SK-N-DZ (cell line): ENCODE measurements around the gene MGAT5.

Experiments used
- DNase-seq: peaks from one replicate; pipeline ENCODE4 v3.0.0-alpha.2; 2015; ENCODE audit warnings: low spot score

MGAT5 gene

DNA sequence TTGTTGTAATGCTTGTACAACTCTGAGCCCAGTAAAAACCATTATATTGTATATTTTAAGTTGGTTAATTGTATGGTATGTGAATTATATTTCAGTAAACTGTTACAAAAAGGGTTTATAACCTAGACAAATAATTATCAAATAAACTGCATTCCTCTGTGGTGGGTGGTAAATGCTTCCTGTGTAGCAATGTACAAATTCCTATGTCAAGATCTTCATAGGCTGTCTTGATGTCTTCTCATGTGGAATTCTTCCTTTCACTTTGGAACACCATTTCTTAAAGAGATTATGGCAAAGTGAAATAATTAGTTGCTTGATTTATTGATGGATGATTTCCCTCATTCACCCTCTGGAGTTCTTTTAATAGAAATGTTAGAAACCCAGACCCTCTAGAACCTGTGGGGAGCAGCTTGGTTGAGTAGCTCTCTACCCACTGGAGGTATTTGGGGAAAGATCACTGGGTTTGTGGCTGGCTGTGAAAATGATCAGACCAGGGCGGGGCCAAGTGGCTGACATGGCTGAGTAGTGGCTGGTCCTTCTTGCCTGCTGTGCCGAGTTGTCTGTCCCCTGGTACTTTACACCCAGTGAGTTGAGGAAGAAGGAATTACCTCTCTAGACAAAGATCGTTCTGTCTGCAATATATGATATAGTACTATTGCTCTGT, 22.4 kb upstream of the MGAT5 start:
- no peak for DNase-seq

DNA sequence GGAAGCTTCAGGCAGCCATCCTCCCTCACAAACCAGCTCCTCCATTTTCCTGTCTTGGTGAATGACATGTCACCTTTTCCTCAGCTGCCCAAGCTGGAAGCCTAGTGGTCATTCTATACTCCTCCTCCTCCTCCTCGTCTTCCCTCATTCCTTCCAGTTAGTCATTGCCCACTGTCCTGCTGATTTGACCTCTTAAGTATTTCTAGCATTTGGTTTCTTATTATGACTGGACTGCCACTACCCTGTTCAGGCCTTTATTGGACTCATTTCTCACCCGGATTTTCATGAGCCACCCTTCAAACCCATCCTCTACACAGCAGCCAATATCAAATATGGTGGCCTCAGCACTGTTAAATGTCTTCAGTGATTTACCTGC, 21.9 kb upstream of the MGAT5 start:
- no peak for DNase-seq

DNA sequence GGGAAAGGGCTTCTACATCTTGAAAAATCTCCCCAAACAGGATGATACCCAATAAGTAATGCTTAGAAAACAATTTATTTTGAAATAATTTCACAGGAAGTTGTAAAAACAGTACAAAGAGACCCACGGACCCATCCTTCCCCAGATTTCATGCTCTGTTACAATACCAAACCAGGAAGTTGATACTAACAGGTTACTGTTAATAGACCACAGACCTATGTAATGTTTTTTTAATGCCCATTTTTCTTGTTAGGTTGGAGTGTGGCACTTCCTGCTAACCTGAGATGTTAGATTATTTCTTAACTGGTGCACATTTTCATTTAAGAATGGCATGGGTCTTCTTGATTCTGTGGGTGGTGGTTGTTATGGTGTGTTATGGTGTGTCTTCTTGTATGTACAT, 21.4 kb upstream of the MGAT5 start:
- no peak for DNase-seq

DNA sequence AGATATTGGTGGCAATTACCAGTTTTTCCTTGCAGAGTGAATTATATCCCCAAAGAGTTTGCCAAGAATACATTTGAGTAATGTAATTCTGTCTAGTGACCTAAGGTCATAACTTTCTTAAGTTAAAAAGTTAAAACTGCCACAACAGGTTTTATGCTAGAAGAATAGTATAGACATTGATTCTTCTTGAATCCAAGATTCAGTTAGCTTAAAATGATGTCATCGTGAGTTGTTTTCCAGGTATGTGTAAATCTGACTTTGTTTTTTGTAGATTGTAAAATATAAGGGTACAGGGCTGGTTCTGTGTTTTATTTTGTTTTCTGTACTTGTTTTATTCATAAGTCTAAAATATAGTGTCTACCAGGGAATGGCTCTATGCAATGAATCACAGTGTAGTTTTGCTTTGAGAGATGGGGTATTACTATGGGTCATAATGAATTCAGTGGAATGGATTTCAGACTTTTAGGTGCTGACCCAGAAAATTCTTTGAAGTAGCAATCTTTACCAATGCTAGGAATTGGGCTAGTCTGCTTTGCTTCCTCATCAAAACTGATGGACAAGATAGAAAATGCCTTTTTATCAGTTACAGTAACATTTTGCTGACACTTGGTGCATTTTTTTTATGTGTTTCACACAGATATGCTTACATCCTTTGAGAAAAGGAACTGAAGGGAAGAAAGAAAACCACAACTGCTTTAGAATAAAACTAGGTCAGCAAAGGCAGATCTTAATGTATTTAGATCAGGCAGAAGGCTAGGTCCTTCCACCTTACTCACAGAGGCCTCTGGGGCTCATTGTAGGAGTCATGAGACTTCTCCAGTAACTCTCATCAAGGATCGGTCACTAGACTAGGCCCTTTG, 20.8 kb upstream of the MGAT5 start:
- DNase-seq = no peak

DNA sequence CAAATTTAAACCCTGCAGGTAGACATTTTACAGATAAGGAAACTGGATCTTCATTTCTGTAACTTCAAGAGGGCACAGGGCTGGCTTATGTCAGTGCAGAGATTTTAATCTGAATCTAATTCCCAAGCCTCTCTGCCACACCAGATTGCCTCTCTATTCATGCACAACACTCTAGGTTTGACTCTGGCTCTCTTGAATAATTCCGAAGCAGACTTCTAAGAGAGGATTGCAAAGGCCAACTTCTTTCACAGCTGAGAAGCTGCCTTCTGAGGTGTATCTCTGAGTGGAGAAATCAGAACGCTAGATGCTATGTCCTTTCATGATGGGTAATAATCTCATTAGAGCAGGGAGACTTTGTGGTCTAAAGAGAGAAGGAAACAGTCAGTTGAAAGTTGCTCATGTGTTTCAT, 20.1 kb upstream of the MGAT5 start:
- DNase-seq = peak; percentile 90

DNA sequence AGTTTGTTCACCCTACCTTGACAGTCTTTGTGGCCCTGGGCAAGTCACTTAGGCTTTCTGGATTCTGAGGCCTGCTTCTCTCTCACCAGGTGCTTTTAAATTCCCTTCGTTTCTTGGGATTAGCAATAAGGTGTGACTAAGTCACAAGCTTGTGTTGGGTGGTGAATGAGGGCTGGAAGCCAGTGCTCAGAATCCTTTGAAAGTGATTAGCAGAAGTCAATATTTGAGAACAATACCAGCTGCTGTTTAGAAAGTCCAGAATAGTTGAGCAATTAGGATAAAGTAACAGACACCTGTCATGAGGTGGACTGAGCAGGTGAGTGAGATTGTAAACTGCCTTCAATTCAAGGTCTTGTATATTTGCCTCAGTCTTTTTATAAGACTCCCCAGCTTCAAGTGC, 19.3 kb upstream of the MGAT5 start:
- no peak for DNase-seq

DNA sequence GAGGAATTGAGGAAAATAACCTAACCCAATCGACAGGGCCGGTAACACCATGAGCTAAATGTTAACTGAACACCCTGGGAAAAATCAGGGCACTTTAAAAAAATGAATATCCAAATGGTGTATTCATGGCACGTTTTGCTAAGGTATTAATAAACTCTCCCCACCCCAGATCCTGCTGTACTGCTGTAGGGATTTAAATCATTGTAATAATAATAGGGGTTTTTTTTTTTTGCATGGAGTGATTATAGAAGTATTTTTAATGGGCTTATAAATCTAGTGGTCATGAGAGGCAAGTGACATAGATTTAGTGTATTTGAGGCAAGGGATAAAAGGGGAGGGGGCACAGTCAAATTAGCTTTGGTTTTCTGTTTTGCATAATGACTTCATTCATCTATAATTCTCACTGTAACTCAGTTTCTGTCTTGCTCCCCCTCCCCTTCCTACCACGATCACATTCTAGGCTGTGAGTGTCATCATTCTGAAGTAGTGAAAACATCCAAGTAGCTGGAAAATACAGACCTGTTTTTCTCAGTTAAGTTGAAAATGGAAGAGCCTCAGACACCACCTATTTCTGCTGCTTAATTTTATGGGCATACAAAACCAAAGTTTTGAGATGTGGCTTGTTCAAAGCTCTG, 18.2 kb upstream of the MGAT5 start:
- DNase-seq = no peak

DNA sequence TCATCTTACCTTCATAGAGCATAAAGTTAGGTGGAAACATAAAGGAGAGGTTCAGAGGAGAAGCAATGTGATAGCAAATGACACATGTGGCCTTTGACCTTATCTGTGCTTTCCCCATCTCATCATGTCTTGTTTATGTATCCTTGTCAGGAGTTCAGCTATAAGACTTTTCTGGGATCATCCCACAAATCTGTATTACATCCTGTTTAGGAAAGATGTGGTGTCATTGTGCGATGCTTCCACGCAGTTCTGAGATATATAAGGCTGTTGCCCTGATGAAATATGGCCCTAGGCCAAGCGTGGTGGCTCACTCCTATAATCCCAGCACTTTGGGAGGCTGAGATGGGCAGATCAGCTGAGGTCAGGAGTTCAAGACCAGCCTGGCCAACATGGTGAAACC, 15.5 kb upstream of the MGAT5 start:
- no peak for DNase-seq

DNA sequence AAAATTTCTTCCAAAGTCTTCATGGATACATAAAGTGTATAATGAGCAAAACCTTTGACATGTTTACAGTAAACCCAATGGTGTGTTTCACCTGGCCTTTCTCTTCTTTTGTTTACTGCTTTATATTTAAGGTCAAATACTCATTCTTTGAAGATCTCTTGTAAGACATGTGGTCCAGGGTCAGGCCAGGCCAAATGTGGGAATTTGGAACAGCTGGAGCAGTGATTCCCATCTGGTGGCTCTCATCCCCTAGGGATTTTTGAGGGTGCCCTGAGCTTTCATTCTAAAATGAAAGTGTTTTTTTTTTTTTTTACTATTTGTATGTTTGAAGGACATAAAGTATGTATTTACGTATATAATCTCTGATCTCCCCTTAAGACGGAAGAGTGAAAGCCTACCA, 13.8 kb upstream of the MGAT5 start:
- no peak for DNase-seq

DNA sequence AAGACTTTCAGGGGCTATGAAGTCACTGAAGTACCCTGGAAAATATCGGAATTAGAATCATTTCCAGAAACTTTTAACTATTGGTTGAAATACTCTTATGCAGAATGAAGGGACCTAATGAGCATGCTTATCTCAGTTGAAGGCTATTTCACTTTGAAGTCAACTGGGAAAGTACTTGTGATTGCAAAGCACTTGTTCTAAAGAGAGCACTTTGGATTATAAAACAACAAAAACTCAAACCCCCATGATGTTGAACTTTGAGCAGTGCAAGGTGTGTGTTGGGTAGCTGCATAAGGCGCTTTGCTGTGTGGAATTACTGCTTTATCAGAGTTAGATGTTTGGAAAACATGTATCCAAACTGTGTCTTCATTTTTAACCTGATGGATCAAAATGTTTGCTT, 12.0 kb upstream of the MGAT5 start:
- no peak for DNase-seq

DNA sequence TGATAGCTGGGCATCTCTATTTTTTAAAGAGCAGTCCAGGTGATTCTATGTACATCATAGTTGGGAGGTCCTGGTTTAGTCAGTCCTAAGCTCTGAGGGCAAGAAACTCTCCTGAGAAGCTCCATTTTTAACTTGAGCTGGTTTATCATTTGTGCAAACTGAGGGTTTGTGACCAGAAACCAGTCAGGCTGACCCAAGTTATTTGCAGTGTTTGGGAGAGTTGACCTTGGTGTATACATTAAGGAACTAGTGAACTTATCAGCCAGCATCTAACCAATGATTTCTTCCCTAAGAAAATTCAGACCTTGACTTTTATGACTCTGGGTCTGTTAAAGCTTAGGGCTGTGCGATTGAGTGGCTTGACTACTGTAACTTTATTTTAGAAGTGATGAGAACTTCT, 10.6 kb upstream of the MGAT5 start:
- DNase-seq = no peak

DNA sequence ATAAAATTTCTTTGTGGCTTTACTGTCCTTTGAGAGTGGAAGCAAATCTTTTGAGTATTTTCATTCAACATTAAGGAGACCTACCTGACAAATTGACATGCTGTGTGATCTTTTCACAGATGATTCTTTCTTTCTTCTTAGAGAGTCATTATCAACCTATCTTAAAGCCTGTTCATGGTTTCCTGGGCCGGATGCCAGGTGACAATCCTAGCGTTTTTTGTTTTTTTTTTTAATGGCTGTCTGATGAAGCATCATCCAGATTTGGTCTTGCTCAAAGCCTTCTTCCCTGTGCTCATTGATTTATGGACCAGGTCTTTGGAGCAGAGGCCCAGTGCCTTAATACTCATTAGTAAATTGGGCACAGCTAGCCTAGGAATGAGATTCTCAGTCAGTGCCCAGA, 9.8 kb upstream of the MGAT5 start:
- no peak for DNase-seq

DNA sequence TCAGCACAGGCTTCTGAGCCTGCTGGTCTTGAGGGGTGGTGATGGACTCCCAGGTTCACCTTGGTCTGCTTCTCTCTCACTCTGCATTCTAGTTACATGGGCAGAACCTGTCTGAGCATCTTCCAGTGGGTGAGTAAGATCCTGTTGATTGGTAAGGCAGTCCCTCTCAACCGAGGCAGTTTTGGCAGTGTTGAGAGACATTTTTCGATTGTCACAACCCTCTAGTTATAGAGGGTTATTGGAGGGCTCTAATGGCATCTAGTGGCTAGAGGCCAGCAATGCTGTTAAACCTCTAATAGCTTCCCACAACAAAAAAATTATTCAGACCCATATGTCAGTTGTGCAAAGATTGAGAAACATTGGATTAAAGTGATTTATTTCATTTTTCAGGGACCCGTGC, 9.3 kb upstream of the MGAT5 start:
- DNase-seq = no peak

DNA sequence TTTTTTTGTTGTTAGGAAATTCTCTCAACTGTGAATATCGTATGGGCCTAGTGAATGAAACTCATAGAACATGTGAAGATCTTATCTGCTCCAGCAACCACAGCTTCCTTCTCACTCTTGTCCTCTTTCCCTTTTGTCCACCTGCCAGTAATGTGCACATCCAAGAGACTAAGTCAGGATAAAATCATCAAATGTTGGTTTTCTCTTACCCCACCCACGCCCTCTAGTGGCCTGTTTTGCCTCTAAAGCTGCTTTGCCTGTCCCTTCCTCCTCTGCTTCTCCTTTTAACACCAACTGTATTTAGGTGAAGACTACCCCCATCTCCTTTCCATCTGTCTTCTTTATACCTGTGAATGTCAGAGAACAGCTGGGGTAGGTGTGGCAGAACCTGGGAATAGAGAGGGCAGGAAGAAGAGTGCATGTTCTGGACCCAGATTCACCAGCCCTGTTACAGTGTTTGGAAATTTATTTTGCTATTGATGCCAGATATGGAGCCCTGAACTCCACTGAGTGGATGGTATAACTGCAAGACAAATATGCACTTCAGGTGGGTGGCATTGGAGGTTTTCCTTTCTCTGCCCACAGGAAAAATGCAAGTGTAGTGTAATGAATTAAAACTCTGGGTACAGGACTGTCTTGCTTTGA, 8.4 kb upstream of the MGAT5 start:
- DNase-seq = peak; percentile 77

DNA sequence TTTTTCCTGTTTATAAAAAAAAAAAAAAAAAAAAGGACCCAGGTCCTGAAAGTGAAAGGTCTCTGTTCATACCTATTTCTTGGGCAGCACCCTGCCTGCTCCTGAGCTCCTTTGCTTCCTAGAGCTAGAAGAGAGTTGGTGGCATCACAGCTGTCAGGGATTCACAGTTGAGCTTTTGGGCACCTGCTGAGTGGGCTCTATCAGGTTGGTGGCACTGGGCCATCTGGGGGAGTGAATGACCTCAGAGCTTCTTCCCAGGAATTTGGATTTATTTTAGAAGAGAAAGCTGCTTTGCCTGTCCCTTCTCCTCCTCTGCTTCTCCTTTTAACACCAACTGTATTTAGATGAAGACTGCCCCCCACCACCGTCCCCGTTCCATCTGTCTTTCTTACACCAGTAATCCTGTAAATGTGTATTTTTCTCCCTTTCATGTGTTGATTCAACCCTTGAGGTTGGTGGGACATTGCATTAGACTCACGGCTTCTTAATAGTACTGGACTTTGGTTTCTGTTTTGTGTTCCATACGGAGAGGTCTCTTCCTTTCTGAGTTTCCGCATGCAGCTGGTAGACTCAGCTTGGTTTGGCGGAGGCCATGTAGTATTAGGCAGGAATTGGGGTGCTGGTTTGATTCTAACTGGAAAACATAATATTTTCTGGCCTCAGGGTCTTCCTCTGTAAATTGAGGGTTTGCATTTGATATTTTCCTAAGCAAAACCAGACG, 7.6 kb upstream of the MGAT5 start:
- DNase-seq = no peak

DNA sequence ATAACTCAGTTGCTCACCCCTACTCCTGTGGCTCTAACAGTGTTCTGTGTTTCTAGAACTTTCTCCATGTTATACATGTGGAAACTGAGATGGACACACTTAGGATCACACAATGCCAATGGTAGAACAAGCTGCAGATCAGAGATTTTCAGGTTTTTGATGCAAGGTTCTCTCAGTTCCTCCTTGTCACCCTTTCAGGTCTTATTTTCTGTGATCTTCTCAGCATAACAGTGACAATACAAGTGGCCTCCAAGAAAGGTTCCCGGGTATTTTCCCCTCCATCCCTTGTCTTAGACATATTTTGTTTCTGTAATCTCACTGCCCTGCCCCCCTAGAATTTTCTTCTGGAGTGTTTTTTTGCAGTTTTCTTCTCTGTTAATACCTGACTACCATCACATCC, 6.2 kb upstream of the MGAT5 start:
- DNase-seq = no peak

DNA sequence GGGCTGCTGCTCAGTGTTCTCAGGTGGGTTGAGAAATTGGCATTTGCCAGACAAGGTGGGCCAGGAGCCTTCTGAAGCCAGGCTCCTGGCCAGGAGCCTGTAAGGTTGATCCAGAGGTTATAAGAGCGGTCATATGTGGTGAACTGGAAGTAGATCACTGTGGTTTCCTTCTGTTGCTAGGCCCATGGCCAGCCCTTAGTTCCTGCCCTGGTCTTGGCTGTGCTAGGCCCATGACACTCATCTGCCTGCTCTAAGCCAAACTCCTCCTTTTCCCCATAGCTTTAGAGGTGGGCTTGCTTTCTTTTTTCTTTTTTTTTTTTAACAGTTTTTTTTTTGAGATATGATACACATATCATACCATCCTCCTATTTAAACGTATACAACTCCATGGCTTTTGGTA, 5.0 kb upstream of the MGAT5 start:
- no peak for DNase-seq

DNA sequence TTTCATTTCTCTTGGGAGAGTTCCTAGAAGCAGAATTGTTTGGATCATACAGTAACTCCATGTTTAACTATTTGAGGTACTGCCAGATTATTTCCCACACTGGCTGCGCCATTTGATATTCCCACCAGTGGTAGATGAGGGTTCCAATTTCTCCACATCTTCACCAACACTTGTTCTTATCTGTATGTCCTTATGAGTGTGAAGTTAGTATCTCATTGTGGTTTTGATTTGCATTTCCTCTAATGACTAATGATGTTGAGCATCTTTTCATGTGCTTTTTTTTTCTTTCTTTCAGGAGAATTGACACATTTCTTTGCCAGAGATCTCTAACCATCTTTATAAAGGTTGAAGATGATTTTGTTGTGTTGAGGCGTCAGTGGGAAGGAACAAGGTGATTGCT, 4.1 kb upstream of the MGAT5 start:
- DNase-seq = no peak

DNA sequence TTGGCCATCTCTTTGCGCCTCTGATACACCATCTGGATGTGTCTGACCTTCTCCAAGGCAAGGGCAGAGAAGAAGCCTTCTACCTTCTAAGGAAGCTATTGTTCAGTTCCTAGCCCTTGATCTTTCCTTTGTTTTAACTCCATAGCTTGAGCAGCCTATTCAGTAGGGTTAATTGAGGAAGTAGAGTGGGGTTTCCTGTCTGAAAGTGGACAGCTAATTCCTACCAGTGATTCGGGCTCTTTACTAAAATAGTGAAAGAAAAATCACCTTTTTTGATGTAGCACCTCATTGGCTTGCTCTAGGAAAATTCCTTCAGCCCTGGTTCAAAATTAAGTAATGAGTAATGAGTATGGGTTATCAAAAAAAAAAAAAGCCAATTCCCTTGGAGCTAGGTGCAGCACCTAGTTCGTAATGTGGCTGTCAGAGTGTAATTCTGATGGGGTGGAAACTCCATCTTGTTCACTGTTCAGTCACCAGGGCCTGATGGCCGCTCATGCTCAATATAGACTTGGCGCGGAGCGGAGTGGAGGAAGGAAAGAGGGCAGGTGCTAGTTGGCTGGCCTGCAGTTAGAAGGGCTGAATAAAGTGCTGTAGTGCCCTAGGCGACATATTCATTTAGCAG, 2.9 kb upstream of the MGAT5 start:
- DNase-seq = no peak

DNA sequence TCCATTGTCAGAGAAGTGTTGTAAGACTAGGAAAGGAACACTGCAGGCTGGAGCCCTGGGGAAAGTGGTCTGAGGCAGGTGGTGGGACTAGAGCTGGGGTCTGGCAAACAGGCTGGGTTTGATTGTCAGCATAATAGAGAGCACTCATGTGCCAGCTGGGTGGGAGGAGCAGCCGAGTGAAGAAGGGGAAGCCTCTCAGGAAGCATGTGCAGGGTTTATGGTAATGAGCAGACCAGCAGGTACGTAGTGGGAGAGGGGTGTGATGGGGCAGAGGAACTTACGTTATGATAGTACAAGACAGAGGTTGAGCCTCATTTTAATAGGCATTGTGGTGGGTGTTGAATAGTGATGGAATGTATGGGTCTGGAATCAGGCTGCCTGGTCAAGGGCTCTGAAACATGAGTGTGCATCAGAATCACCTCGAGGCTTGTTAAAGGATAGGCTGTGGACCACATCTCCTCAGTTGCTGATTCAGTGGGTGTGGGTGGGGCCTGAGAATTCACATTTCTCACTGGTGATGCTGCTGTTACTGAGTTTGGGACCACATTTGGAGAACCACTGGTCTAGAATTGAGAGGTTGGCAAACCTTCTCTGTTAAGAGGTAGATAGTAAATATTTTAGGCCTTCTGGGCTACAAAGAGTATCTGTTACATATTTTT, 1.7 kb upstream of the MGAT5 start:
- no peak for DNase-seq
